Epithelial cell of prostate (primary cell): ENCODE data around the gene DGKG.

Experiments
- DNase-seq: peaks from one replicate; pipeline ENCODE4 v3.0.0-alpha.2; 2011; ENCODE audit warnings: low read depth, low spot score
- H3K27ac ChIP-seq: fragments of 450-650 bp; 2 replicates; pipeline ENCODE4 v1.5.1; 2017; ENCODE audit warnings: mild to moderate bottlenecking

Gene DGKG

DNA sequence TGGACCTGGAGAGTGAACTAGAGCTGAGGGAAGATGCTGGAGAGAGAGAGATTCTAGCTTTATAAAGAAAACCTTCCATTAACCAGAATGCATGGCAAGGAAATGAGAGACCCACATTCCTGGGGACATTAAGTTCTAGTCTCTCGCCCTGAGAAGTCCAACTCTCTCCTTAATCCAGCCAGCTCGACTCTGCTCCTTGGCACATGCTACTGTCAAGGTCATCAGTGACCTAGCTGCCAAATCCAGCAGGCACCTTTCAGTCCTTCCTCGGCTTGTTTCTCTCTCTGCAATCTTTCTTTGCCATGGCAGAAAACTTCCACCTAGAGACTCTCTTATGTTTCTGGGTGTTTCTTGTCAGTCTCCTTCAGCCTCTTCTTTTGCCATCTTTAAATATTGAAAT is 40.3 kb downstream of the DGKG start:
- peak overlapping the region; percentile 68 for H3K27ac ChIP-seq
- no peak for DNase-seq

DNA sequence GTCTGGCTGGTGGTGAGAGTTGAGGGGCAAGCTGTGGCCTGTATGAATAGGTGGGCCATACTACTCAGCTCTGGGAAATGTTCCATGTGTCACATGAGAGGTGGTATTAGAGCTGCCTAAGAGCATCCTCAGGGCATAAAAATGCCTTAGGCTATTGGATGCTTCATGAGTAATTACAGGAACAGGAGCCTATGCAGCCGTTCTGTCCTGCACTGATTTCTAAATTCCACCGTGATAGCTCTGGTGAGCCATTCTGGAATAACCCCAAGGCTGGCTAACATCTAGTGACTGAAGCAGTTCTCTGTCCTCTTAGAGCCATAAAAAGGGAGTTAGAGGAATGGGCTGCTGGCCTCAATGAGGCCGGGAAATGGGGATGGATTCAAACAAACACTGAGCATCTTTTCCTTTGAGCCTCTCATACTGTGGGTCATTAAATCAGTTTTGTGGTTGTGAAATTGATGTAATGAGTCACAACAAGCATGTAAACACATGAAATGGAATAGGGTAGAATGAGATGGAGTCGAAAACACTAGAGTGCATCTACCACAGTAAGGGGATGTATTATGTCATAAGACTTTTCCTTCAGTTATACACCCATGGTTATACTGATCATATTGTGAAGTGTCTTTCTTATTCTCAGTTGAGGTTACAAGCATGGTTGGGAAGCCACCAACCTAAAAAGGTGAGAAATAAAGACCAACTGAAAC is 41.0 kb downstream of the DGKG start:
- DNase-seq: peak; percentile 83
- H3K27ac ChIP-seq: peak overlapping the region; percentile 68

DNA sequence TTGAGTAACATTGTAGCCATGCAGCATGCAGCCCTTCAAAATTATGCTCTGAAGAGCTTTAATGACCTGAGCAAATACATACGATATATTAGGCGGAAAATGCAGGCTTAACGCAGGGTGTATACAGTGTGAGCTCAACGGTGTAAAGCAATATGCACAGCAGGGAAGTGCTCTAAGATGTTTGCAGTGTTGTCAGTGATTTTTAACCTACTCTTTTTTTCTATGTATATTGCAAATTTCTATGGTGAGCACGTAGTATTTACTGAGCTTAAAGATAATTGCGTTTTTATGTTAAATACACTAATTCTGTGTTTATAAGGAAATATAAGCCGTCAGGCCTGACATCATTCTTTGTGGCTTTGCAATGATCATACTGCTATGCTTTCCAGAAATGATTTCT is 42.1 kb downstream of the DGKG start:
- DNase-seq: no peak
- H3K27ac ChIP-seq: peak overlapping the region; percentile 68

DNA sequence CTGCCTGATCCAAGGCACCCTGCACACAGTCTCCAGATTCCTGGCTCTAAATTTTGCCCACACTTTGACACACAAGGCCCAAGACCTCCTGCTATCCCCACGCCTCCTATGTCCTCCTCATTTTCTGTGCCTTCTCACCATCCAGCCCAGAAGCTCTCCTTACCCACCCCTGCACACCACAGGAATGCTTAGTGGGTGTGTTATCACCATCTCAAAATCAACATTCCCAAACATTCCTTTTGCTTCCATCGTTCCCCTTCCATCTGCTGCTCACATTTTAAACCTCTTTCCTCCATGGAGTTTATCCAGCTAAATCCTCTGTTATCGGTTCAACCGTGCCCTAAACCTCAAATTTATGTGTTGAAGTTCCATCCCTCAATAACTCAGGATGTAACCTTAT is 43.9 kb downstream of the DGKG start:
- H3K27ac ChIP-seq: no peak overlapping the region
- DNase-seq: no peak

DNA sequence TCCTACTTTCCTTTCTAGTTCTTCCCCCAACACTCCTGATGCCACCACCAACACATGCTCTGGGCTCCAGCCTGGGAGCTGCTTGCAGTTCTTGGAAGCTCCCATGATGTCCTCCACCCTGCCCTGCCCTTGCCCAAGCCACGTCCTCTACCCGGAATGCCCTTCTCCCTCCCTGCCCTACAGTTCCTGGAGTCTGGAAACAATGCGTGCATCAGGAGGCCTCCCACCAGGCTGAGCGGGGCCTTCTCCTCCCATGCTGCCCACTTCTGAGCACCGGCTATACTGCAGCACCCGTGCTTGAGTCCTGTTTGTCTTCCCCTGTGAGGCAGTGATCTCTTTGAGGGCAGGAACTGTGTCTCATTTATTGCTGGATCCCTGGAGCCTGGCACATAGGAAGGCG is 44.6 kb downstream of the DGKG start:
- no peak overlapping the region for H3K27ac ChIP-seq

DNA sequence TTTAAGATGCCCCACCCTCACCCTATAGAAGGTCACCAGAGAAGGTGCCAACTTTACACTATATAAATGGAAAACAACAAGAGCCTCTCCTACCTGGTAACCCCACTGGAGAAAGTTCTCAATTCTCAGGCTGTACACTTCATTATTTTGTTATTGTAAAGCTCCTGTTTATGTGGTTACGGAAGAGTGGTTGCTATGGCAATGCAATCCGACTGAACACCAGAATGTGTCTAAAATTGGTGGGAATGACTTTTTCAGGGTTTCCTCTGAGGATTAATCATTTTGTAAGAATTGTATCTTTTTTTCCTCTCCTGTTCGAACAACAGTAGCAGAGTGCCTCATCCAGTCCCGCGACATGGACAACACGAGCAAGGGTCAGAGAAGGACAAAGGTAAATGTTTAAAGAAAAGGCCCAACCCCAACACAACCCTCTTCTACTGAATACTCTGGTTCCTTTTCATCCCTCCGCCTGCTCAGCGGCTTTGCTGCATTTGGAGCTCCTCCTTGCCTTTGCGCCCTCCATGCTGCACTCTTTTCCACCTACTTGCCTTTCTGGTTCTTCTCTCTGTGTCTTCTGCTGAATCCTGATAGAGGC is 45.3 kb downstream of the DGKG start:
- no peak overlapping the region for H3K27ac ChIP-seq
- no peak for DNase-seq

More for the DNA sequence above, 44.6 kb downstream of the DGKG start:
- no peak for DNase-seq

DNA sequence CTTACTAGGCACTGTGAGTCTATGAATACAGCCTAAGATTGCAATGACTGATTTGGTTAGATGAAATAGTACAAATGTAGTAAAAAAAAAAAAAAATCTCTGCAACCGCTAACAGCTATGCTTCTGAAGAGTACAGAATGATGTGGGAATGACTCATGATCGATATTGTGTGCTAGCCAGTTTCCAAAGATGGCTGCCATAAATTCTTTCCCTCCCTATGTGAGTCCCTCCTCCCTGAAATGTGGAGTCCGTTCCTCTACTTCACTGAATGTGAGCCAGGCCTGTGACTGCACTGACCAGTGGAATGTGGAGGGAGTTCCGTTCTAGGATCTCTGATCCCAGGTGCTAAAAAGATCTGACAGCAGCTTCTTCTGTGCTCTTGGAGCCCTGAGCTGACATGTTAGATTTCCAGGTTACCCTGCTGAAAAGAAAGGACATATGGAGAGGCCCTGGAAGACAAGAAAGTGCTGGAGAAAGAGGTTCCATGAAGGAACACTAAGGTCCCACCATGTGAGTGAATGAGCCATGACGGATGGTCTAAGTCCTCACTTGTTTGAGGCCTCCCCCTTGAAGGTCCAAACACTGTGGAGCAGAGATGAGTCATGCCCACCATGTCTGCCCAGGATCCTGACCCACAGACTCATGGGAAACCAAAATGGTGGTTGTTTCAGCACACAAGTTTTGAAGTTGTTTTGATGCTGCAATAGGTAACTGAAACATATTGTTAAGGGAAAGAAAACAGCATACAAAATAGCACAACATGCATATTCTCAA is 46.3 kb downstream of the DGKG start:
- H3K27ac ChIP-seq: no peak overlapping the region
- DNase-seq: no peak

DNA sequence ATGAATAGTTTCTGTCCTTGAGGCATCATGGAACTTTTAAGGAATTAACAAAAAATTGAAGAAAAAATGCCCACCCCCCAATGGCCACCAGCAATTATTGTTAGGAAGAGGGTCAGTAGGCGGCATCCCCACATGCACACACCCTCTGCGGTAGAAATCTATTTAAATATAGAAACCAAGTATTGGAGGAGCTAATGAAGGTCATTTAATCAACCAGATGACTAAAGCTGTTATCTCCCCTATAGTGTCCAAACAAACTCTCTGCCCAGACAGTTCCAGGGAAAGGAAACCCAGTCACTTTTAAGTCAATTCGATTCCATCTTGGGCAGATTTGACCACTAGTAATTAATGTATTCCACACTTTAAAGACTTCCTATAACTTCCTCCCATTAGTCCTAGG is 47.1 kb downstream of the DGKG start:
- H3K27ac ChIP-seq: no peak overlapping the region
- DNase-seq: no peak

DNA sequence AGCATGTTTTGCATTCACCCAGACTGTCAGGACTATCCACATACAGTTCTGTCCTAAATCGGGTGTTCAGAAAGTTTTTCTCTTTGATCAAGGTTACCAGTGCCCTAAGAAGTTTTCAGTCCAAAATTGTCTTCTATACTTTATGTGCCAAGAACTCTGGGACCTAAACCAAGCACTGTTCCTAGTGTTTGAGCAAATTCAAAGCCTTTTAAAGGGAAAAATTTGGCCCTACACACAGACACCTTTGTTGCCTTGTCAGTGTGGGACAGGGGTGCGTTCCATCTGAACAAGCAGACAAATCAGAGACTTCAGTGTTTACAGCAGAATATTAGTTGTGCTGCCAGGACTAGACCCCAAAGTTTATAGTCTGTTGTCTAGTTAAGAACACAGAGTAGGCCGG is 50.6 kb downstream of the DGKG start:
- no peak overlapping the region for H3K27ac ChIP-seq

DNA sequence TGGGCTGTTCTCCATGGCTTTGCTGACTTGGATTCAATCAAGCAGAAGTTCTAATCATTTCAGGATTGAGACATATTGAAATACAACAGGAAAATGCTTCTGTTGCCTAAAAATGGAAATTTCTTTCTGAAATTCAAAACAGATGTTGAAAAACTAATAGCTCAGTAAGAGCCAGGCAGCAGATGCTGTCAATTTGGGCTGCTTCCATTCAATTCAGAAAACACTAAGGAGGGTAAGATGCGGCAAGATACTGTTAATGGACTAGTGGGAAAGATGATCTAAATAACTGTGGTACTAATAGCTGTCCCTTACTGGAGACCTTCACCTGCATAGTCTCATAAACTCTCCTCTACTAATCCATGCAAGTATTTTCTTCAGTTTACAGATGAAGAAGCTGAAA is 53.5 kb downstream of the DGKG start:
- DNase-seq: no peak
- no peak overlapping the region for H3K27ac ChIP-seq

More for the DNA sequence above, 50.6 kb downstream of the DGKG start:
- no peak for DNase-seq

DNA sequence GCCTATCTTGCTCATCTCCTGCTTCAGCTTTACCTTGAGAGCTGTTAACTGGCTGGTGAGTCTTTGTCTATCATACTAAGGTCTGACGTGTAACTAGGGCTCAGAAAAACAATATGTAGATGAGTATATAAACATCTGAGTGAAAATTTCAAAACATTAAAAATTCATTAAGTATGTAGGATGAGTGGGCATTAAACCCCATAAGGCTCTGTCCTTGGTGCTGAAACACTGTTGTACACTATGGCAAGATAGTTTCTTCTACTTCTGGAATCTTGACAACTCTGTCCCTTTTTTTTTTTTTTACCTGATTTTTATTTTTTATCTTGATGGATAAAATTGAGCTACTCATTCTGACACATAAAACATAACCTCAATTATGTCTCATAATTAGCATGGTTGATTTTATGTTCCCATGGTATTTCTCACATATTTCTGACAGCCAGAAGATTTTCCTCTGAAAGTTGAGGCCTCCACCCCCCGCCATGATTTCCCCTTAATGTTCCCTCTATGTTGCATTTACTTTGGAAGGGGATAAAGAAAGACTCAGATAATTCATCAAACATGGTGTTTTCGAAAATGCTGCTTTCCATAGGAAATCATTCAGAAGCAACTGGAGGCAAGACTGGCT is 54.3 kb downstream of the DGKG start:
- no peak overlapping the region for H3K27ac ChIP-seq
- no peak for DNase-seq

DNA sequence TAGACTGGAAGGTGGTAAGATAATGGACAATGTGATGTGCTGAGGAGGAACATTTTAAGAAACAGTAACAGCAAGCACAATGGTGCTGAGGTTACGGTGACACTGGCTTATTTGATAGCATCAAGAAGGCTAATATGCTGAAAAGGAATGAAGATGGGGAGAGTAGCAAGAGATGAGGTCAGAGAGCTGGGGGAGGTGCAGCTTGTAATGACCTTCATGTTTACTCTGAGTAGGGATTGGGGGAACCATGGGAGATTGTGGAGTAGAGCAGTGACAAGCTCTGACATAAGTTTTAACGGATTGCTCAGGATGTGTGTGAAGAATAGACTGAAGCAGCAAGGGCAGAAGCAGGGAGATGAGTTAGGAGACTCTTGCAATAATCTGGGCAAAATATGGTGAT is 56.7 kb downstream of the DGKG start:
- no peak for DNase-seq
- H3K27ac ChIP-seq: no peak overlapping the region

DNA sequence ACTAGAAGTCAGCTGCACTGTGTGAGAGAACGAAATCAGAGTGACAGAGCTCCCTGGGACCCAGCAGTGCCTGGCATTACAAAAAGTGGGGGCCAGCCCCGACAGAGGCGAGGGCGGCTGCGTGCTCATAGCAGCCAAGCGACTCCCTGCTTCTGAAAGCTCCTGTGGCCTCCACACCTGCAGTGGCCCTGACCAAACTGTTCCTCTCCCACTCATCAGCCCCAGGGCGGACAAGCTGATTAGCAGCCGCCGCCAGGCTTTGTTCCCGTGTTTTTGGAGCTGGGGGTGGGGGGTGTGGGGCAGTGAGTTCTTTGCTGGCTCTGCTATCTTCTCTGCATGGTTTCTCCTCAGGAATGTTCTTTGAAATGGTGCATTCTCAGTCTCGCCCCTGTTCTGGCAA is 58.1 kb downstream of the DGKG start:
- no peak for DNase-seq
- no peak overlapping the region for H3K27ac ChIP-seq

DNA sequence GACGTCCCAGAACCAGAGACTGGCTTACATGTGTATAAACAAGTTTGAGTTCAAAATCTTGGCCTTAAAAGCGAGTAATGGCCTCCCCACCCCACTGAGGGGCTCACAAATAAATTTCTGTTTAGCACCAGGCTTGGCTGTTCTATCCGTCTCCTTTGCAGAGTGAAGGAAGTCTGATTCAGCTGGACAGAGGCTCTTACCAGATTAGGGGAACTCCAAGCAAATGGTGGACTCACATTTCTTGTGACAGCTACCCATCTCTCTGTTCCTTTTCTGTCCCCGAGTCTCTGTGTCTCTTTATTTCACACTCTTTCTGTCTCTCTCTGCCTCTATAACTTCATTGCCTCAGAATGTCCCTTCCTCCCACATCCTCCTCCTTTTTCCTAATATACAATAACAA is 62.7 kb downstream of the DGKG start:
- no peak for DNase-seq
- no peak overlapping the region for H3K27ac ChIP-seq

DNA sequence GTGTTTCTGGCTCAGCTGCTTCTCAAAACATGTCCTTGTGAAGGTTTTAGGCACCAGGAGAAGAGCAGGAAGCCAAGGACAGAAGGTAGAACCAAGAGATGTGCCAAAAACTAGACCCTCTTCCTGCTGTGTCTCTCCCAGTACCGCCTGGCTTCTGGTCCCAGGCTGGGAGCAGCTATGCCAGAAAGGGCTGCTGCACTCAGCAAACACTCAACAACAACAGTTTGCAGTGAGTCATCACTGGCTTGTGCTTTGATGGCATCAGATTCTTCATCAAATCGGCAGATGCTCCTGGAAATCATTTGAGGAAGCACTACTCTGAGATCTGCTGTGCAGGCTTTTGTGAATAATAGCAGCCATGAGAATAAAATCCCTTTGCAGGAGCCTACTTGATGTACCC is 63.2 kb downstream of the DGKG start:
- no peak for DNase-seq
- H3K27ac ChIP-seq: no peak overlapping the region

DNA sequence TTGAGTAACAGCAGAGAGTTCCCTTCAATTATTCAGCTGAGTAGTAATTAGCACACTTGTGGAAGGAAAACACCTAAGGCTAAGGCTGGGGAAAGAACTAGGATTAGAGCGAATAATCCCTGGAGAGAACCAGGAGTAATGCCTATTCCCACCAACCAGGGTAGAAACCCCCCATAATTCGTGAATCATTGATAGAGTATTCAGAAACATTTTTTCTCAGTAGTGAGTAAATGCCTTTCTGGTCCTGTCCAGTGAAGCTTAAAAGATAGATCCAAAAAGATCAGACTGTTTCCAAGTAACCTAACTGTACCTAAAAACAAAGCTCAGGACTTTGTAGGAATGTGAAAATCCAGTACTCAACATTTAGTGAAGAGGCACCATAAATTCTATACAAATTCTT is 71.2 kb downstream of the DGKG start:
- H3K27ac ChIP-seq: no peak overlapping the region
- no peak for DNase-seq

DNA sequence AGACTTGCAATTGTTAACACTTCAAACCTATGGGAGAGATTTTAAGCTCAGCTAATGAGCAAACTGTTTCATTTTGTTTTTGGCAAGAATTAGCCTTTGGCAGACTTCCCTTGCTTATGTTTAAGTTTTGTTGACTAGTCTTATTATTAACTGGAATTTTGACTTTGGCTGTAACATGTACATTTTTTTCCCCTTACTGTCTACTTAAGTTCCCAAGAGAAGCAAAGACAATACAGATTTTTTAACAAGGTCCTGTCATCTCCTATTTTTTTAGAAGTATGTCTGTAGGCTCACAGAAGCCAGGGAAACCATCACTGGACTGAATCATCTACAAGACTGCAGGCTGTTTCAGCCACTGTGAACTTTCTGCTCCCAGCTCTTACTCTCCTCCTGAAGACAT is 74.3 kb downstream of the DGKG start:
- H3K27ac ChIP-seq: no peak overlapping the region
- no peak for DNase-seq

DNA sequence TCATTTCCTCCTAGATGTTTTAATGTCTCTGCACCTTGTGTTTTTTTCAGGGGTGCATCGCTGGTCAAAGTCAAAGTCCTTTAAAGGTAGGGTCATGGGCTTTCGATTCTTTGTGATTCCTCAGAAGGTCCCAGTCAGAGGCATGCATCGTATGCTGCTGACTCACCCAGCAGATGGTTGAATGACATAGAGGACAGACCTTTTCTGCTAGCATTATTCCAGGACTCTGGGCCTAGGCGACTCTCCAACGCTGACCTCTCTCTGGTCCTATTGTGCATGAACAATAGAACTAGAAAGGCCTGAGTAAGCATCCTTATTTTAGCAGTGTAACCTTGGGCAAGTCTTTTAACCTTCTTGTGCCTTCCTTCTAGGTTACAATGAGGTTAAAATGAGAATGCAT is 75.9 kb downstream of the DGKG start:
- H3K27ac ChIP-seq: no peak overlapping the region
- DNase-seq: no peak

DNA sequence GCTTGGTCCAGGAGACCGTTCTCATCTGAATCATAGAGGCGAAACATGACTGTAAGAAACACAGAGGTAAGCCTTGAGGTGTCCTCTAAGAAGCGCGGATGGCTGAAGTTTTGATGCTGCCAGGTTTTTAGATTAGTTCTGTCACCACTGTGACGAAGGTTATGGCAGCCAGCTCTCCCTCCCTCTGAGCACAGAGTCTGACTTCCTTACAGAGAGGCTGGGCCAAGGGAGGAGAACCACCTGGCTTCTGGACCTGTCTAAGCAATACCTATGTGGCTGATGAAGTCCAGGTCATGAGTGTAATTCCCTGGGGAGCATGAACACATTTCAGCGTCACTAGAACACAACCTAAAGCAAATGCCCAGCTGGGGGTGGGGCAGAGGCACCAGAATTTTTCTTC is 77.4 kb downstream of the DGKG start:
- DNase-seq: no peak
- no peak overlapping the region for H3K27ac ChIP-seq

DNA sequence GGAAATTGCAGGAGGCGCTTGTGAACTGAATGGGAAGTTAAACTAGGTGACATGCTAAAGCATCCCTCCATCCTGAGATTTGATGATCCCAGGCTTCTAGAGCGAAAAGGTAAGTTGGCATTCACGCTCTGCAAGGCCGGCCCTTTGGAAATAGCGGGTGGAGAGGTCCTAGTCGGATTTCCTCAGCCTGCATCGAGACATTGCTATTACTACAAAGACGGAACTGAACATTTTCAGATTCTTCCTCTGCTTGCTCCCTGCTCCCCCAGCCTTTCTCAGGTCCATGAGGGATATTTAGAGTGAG is 77.7 kb downstream of the DGKG start:
- no peak overlapping the region for H3K27ac ChIP-seq
- DNase-seq: no peak

DNA sequence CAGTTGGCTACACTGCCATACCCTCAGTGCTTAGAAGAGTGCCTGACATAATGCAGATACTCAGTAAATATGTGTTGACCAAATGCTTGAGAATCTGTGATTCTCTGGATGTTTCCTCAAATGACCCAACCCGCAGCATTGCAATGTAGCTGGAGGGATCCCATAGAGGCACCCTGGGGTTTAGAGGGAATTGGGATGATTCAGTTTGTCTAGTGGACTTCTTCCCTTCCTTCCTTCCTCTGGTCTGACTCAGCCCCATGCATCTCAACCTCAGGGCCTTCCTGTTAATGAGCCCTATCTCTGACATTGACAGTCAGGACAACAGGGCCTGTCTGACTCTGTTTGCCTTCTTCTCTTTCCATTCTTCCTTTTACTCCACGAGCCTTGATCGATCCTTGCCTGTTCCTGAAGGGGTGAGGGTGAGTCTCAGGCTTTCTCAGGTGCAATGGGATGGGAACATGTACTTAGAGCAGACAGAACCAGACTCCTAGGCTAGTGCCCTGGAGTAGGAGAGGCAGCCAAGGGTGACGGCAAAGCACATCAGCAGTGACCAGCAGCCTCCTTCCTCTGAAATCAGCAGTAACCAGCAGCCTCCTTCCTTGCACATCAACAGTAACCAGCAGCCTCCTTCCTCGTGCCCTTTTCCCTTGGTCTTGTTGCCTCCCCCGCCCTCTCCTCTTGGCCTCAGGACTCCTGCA is 78.2 kb downstream of the DGKG start:
- H3K27ac ChIP-seq: peak overlapping the region; percentile 12
- peak; percentile 3 for DNase-seq
